GM23338 (cell line): ENCODE results near the gene LMBRD1. TPM values are rescaled to one million over a fixed set of nuclear protein-coding genes. Genes with fewer than 3 reads are reported as not detected.

Experiments
- ATAC-seq: fragments of 200-7000 bp; cut with Tn5 transposase; 3 replicates; pipeline ENCODE4 v1.9.1; 2020
- DNase-seq: peaks from one replicate; pipeline ENCODE4 v3.0.0-alpha.2; 2015; ENCODE audit warnings: low spot score
- H2AFZ ChIP-seq: fragments of 200-600 bp; sonication (generic); 2 replicates; pipeline ENCODE4 v1.8.0; 2016; ENCODE audit warnings: antibody characterized with exemption, mild to moderate bottlenecking, moderate library complexity
- H3F3A ChIP-seq: fragments of 200-600 bp; sonication (generic); replicated peaks from 2 replicates; pipeline ENCODE4 v1.8.0; 2017; ENCODE audit warnings: antibody characterized with exemption, mixed run types, low read depth
- H3K27ac ChIP-seq: fragments of 200-600 bp; sonication (generic); 2 replicates; pipeline ENCODE4 v1.6.1; 2016; ENCODE audit warnings: low read depth
- H3K27me3 ChIP-seq: fragments of 200-600 bp; sonication (generic); 2 replicates; pipeline ENCODE4 v1.8.0; 2016; ENCODE audit warnings: mild to moderate bottlenecking, mixed run types, moderate library complexity; ENCODE audit not compliant: insufficient read depth
- H3K36me3 ChIP-seq: fragments of 200-600 bp; sonication (generic); 2 replicates; pipeline ENCODE4 v1.8.0; 2016; ENCODE audit warnings: mild to moderate bottlenecking; ENCODE audit not compliant: insufficient read depth
- H3K4me1 ChIP-seq: fragments of 200-600 bp; sonication (generic); 2 replicates; pipeline ENCODE4 v1.8.0; 2016; ENCODE audit warnings: mild to moderate bottlenecking, moderate library complexity; ENCODE audit not compliant: insufficient read depth
- H3K4me2 ChIP-seq: fragments of 200-600 bp; sonication (generic); 2 replicates; pipeline ENCODE4 v1.7.1; 2017; ENCODE audit warnings: mixed run types
- H3K4me3 ChIP-seq: fragments of 200-600 bp; sonication (generic); 2 replicates; pipeline ENCODE4 v1.6.1; 2016; ENCODE audit warnings: mixed run types
- H3K79me2 ChIP-seq: fragments of 200-600 bp; sonication (generic); replicated peaks from 2 replicates; pipeline ENCODE4 v1.8.0; 2017; ENCODE audit warnings: mild to moderate bottlenecking; ENCODE audit not compliant: insufficient read depth
- H3K9me2 ChIP-seq: fragments of 200-600 bp; sonication (generic); 2 replicates; pipeline ENCODE4 v1.8.0; 2017; ENCODE audit not compliant: insufficient read depth
- H4K20me1 ChIP-seq: fragments of 200-600 bp; sonication (generic); replicated peaks from 2 replicates; pipeline ENCODE4 v1.8.0; 2017; ENCODE audit warnings: mild to moderate bottlenecking; ENCODE audit not compliant: insufficient read depth
- H3K27ac Mint-ChIP-seq: 2 replicates; pipeline ENCODE4 v1.8.0; 2020; ENCODE audit warnings: inconsistent platforms, mild to moderate bottlenecking, moderate library complexity, mixed read lengths
- H3K27me3 Mint-ChIP-seq: 3 replicates; pipeline ENCODE4 v1.8.0; 2022; ENCODE audit warnings: low read depth, mild to moderate bottlenecking, moderate library complexity, mixed read lengths, inconsistent platforms; ENCODE audit not compliant: insufficient read depth, poor library complexity
- H3K36me3 Mint-ChIP-seq: 3 replicates; pipeline ENCODE4 v1.8.0; 2021; ENCODE audit warnings: low read depth, mild to moderate bottlenecking, inconsistent platforms, moderate library complexity, mixed read lengths
- H3K4me1 Mint-ChIP-seq: 3 replicates; pipeline ENCODE4 v1.8.0; 2020; ENCODE audit warnings: mild to moderate bottlenecking, inconsistent platforms, mixed read lengths
- H3K4me3 Mint-ChIP-seq: 3 replicates; pipeline ENCODE4 v1.8.0; 2021; ENCODE audit warnings: moderate library complexity, mild to moderate bottlenecking, inconsistent platforms, mixed read lengths
- H3K9me3 Mint-ChIP-seq: 3 replicates; pipeline ENCODE4 v1.8.0; 2020; ENCODE audit warnings: moderate library complexity, mild to moderate bottlenecking, inconsistent platforms, mixed read lengths
- EZH2 ChIP-seq: fragments of 200-600 bp; sonication (generic); IDR thresholded peaks from one replicate; pipeline ENCODE4 v1.8.0; 2017; ENCODE audit warnings: antibody characterized with exemption, mild to moderate bottlenecking, low read depth; ENCODE audit not compliant: unreplicated experiment
- JUNB ChIP-seq: IDR thresholded peaks from one replicate; pipeline ENCODE4 v1.6.1; 2016; ENCODE audit warnings: antibody characterized with exemption; ENCODE audit not compliant: unreplicated experiment
- NANOG ChIP-seq: IDR thresholded peaks from 2 replicates; pipeline ENCODE4 v1.6.1; 2016; ENCODE audit warnings: antibody characterized with exemption, borderline replicate concordance
- POLR2AphosphoS5 ChIP-seq: IDR thresholded peaks from 2 replicates; pipeline ENCODE4 v1.6.1; 2016; ENCODE audit warnings: antibody characterized with exemption, low read depth
- STAT1 ChIP-seq: IDR thresholded peaks from one replicate; pipeline ENCODE4 v1.6.1; 2016; ENCODE audit warnings: antibody characterized with exemption; ENCODE audit not compliant: unreplicated experiment
- ZNF114 ChIP-seq: fragments of 250-450 bp; sonication (Bioruptor Pico); IDR thresholded peaks from 2 replicates; pipeline ENCODE4 v1.5.0; 2020; ENCODE audit warnings: mild to moderate bottlenecking, moderate library complexity
- polyA plus RNA-seq: library from polyadenylated mRNA; unstranded; fragments of >200 nt; fragmentation: Nextera tagmentation; extraction: Ambion mirVana; gene quantifications from 2 replicates; pipeline ENCODE4 v1.2.1, GENCODE V29; 2016
- total RNA-seq: library from RNA; depleted of rRNA; stranded (reverse); fragments of >200 nt; shearing (Covaris generic); gene quantifications from 2 replicates; pipeline ENCODE4 v1.2.3, GENCODE V29; 2014
- TF ChIP-seq, protein P1 (sequence below): fragments of 250-450 bp; sonication (Bioruptor Pico); IDR thresholded peaks from 2 replicates; pipeline ENCODE4 v1.5.0; 2020; ENCODE audit warnings: mild to moderate bottlenecking, moderate library complexity
- TF ChIP-seq, protein P2 (sequence below): IDR thresholded peaks from 2 replicates; pipeline ENCODE4 v1.6.1; 2016; ENCODE audit warnings: antibody characterized with exemption

The LMBRD1 gene
- total and polyA plus RNA-seq, 2 experiments from 2014 or later, result 20.3 to 21.0 TPM

DNA sequence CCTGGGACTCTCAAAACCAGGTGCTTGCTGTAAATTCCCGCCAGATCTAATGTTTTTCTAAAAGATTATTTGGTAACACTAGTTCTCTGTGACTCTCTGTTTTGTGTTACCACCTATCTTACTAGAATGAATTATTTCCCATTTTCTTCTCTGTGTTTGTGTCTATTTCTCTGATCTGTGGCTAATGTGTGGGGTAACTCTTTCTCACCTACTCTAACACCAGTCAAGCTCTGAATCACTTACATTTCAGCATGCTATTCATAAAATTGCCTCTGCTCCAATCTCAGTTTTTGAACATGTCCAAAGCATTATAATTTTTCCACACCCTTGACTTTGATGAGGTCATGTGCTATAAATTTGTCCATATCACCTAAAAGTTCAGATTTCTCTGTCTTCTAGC, 46.4 kb upstream of the LMBRD1 start (continued):
- TF ChIP-seq, protein P1, sequence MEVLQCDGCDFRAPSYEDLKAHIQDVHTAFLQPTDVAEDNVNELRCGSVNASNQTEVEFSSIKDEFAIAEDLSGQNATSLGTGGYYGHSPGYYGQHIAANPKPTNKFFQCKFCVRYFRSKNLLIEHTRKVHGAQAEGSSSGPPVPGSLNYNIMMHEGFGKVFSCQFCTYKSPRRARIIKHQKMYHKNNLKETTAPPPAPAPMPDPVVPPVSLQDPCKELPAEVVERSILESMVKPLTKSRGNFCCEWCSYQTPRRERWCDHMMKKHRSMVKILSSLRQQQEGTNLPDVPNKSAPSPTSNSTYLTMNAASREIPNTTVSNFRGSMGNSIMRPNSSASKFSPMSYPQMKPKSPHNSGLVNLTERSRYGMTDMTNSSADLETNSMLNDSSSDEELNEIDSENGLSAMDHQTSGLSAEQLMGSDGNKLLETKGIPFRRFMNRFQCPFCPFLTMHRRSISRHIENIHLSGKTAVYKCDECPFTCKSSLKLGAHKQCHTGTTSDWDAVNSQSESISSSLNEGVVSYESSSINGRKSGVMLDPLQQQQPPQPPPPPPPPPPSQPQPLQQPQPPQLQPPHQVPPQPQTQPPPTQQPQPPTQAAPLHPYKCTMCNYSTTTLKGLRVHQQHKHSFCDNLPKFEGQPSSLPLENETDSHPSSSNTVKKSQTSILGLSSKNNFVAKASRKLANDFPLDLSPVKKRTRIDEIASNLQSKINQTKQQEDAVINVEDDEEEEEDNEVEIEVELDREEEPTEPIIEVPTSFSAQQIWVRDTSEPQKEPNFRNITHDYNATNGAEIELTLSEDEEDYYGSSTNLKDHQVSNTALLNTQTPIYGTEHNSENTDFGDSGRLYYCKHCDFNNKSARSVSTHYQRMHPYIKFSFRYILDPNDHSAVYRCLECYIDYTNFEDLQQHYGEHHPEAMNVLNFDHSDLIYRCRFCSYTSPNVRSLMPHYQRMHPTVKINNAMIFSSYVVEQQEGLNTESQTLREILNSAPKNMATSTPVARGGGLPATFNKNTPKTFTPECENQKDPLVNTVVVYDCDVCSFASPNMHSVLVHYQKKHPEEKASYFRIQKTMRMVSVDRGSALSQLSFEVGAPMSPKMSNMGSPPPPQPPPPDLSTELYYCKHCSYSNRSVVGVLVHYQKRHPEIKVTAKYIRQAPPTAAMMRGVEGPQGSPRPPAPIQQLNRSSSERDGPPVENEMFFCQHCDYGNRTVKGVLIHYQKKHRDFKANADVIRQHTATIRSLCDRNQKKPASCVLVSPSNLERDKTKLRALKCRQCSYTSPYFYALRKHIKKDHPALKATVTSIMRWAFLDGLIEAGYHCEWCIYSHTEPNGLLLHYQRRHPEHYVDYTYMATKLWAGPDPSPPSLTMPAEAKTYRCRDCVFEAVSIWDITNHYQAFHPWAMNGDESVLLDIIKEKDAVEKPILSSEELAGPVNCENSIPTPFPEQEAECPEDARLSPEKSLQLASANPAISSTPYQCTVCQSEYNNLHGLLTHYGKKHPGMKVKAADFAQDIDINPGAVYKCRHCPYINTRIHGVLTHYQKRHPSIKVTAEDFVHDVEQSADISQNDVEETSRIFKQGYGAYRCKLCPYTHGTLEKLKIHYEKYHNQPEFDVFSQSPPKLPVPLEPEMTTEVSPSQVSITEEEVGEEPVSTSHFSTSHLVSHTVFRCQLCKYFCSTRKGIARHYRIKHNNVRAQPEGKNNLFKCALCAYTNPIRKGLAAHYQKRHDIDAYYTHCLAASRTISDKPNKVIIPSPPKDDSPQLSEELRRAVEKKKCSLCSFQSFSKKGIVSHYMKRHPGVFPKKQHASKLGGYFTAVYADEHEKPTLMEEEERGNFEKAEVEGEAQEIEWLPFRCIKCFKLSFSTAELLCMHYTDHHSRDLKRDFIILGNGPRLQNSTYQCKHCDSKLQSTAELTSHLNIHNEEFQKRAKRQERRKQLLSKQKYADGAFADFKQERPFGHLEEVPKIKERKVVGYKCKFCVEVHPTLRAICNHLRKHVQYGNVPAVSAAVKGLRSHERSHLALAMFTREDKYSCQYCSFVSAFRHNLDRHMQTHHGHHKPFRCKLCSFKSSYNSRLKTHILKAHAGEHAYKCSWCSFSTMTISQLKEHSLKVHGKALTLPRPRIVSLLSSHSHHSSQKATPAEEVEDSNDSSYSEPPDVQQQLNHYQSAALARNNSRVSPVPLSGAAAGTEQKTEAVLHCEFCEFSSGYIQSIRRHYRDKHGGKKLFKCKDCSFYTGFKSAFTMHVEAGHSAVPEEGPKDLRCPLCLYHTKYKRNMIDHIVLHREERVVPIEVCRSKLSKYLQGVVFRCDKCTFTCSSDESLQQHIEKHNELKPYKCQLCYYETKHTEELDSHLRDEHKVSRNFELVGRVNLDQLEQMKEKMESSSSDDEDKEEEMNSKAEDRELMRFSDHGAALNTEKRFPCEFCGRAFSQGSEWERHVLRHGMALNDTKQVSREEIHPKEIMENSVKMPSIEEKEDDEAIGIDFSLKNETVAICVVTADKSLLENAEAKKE, result no peak
- no peak for TF ChIP-seq NANOG
- TF ChIP-seq, protein P2, sequence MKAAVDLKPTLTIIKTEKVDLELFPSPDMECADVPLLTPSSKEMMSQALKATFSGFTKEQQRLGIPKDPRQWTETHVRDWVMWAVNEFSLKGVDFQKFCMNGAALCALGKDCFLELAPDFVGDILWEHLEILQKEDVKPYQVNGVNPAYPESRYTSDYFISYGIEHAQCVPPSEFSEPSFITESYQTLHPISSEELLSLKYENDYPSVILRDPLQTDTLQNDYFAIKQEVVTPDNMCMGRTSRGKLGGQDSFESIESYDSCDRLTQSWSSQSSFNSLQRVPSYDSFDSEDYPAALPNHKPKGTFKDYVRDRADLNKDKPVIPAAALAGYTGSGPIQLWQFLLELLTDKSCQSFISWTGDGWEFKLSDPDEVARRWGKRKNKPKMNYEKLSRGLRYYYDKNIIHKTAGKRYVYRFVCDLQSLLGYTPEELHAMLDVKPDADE, result no peak

DNA sequence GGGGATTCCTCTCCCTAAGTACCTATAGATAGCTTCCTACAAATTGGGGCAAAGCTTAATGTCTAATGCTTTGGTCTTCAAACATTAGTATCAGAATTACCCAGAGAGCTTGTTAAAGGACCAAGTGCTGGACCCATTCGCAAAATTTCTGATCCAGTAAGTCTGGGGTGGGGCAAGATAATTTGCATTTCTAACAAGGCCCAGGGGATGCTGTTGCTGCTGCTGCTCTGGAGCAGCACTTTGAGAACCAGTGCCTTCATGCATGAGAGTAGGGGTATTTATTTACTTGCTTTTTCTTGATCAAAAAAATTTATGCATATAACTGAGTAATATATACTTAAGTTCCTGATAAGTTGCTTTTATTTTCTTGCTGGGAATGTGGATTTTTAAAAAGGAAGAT, 45.1 kb upstream of the LMBRD1 start:
- ATAC-seq, result no peak
- Mint-ChIP-seq H3K27ac (no peak overlapping the region), H3K27me3 (no peaks in the 10 kb centered on the region), H3K4me3 (no peak overlapping the region), H3K36me3 (no peaks in the 10 kb centered on the region), H3K9me3 (no peaks in the 10 kb centered on the region), H3K4me1 (no peaks in the 10 kb centered on the region)
- no peaks in the 10 kb centered on the region for H3F3A ChIP-seq
- no peak overlapping the region for H3K4me2 ChIP-seq
- DNase-seq, result no peak
- H3K27me3 ChIP-seq, result no peaks in the 10 kb centered on the region
- H3K36me3 ChIP-seq, result no peaks in the 10 kb centered on the region
- no peaks in the 10 kb centered on the region for H4K20me1 ChIP-seq
- no peaks in the 10 kb centered on the region for H3K9me2 ChIP-seq
- no peaks in the 10 kb centered on the region for H3K4me1 ChIP-seq
- no peak overlapping the region for H2AFZ ChIP-seq
- no peak overlapping the region for H3K4me3 ChIP-seq
- H3K79me2 ChIP-seq, result no peaks in the 10 kb centered on the region
- no peak overlapping the region for H3K27ac ChIP-seq
- no peak for TF ChIP-seq STAT1
- TF ChIP-seq JUNB, result no peak
- TF ChIP-seq, protein P1, result no peak
- TF ChIP-seq, protein P2, result no peak
- no peak for TF ChIP-seq EZH2
- TF ChIP-seq POLR2AphosphoS5, result no peak
- TF ChIP-seq ZNF114 (CRISPR knock-in tag), result no peak
